Non-pigmented ciliary epithelial cell (primary cell): ENCODE measurements around the gene UGT1A6.

Experiments
- DNase-seq: peaks from one replicate; pipeline ENCODE4 v3.0.0-alpha.2; 2010; ENCODE audit warnings: low read depth

The UGT1A6 gene

GRCh38 chr2:233768076-233768475 lies 75.4 kb downstream of the UGT1A6 start:
- DNase-seq, result no peak

GRCh38 chr2:233769260-233769659 lies 76.6 kb downstream of the UGT1A6 start:
- DNase-seq, result no peak

GRCh38 chr2:233772153-233772552 lies 79.5 kb downstream of the UGT1A6 start:
- no peak for DNase-seq

- no peak for DNase-seq
Measured at GRCh38 chr2:233772583-233772982, 79.9 kb downstream of the UGT1A6 start.

- DNase-seq, result no peak
Measured at GRCh38 chr2:233773854-233774253, 81.2 kb downstream of the UGT1A6 start.

- no peak for DNase-seq
Measured at GRCh38 chr2:233775414-233775813, 82.7 kb downstream of the UGT1A6 start.

- DNase-seq, result no peak
Measured at GRCh38 chr2:233778030-233778429, 85.3 kb downstream of the UGT1A6 start, which contains the start of gene MROH2A. Gene MROH2A, plus strand, starts transcription at chr2:233778330. Its CDS starts 1,029 bp downstream, at chr2:233779359.

GRCh38 chr2:233779722-233780121 lies 87.0 kb downstream of the UGT1A6 start:
- DNase-seq, result no peak

GRCh38 chr2:233780771-233781170 lies 88.1 kb downstream of the UGT1A6 start:
- no peak for DNase-seq

- no peak for DNase-seq
Measured at GRCh38 chr2:233789554-233789953, 96.9 kb downstream of the UGT1A6 start.

- no peak for DNase-seq
Measured at GRCh38 chr2:233791151-233791882, 98.6 kb downstream of the UGT1A6 start.

GRCh38 chr2:233791883-233792329 lies 99.2 kb downstream of the UGT1A6 start:
- DNase-seq, result no peak

- DNase-seq, result no peak
Measured at GRCh38 chr2:233792720-233793119, 100.0 kb downstream of the UGT1A6 start.

- no peak for DNase-seq
Measured at GRCh38 chr2:233793465-233794127, 100.9 kb downstream of the UGT1A6 start.

- no peak for DNase-seq
Measured at GRCh38 chr2:233794128-233794658, 101.5 kb downstream of the UGT1A6 start.

- no peak for DNase-seq
Measured at GRCh38 chr2:233795735-233796171, 103.1 kb downstream of the UGT1A6 start.

GRCh38 chr2:233796254-233796653 lies 103.6 kb downstream of the UGT1A6 start:
- DNase-seq, result no peak

- DNase-seq, result no peak
Measured at GRCh38 chr2:233798335-233799086, 105.8 kb downstream of the UGT1A6 start.

GRCh38 chr2:233799087-233799665 lies 106.5 kb downstream of the UGT1A6 start:
- DNase-seq, result no peak

- no peak for DNase-seq
Measured at GRCh38 chr2:233799716-233800115, 107.0 kb downstream of the UGT1A6 start.

- no peak for DNase-seq
Measured at GRCh38 chr2:233800208-233800607, 107.5 kb downstream of the UGT1A6 start.
